HCT116 (cell line): ENCODE measurements around the gene EPHA6.

Source experiments
- ELF1 ChIP-seq: IDR thresholded peaks from 2 replicates; pipeline ENCODE4 v1.6.1; 2012; ENCODE audit warnings: low read depth, borderline replicate concordance
- EZH2 ChIP-seq: fragments of 200-600 bp; sonication (generic); IDR thresholded peaks from 2 replicates; pipeline ENCODE4 v1.6.1; 2017; ENCODE audit warnings: antibody characterized with exemption, mixed run types
- EZH2phosphoT487 ChIP-seq: fragments of 200-600 bp; IDR thresholded peaks from 2 replicates; pipeline ENCODE4 v1.6.1; 2018; ENCODE audit warnings: antibody characterized with exemption, borderline replicate concordance
- MAX ChIP-seq: IDR thresholded peaks from 2 replicates; pipeline ENCODE4 v1.6.1; 2012
- POLR2A ChIP-seq: IDR thresholded peaks from 2 replicates; pipeline ENCODE4 v1.7.0; 2011; ENCODE audit warnings: borderline replicate concordance; ENCODE audit not compliant: insufficient read depth, insufficient read length; ENCODE audit errors: extremely low read depth
- POLR2AphosphoS5 ChIP-seq: IDR thresholded peaks from 2 replicates; pipeline ENCODE4 v1.6.1; 2011; ENCODE audit warnings: mild to moderate bottlenecking, low read depth, low read length, moderate library complexity
- RAD21 ChIP-seq: IDR thresholded peaks from 2 replicates; pipeline ENCODE4 v1.6.1; 2012; ENCODE audit warnings: low read depth, mild to moderate bottlenecking
- REST ChIP-seq: IDR thresholded peaks from 2 replicates; pipeline ENCODE4 v1.6.1; 2012; ENCODE audit warnings: low read depth
- SIN3A ChIP-seq: IDR thresholded peaks from 2 replicates; pipeline ENCODE4 v1.6.1; 2012; ENCODE audit warnings: low read depth
- ZNF274 ChIP-seq: fragments of 200-500 bp; sonication (Bioruptor generic); IDR thresholded peaks from 2 replicates; pipeline ENCODE4 v1.6.1; 2014; ENCODE audit warnings: mild to moderate bottlenecking, low read depth, low read length, inconsistent platforms
- TF ChIP-seq, protein P1 (sequence below): IDR thresholded peaks from 2 replicates; pipeline ENCODE4 v1.6.1; 2011; ENCODE audit warnings: mild to moderate bottlenecking, low read length, moderate library complexity; ENCODE audit not compliant: insufficient replicate concordance; ENCODE audit errors: extremely low read depth
- TF ChIP-seq, protein P2 (sequence below), 3 experiments: fragments of 200-600 bp in 1 of 3; sonication (generic) in 1 of 3; IDR thresholded peaks in 2 of 3; conservative IDR thresholded peaks in 1 of 3; 2 replicates each; pipeline ENCODE4 v1.5.1; 2012 to 2017; ENCODE audit warnings: low read depth in 2 of 3, low read length in 2 of 3, antibody characterized with exemption in 1 of 3, borderline replicate concordance in 1 of 3, control low read depth in 1 of 3, mild to moderate bottlenecking in 1 of 3, mixed read lengths in 1 of 3, mixed run types in 1 of 3, moderate library complexity in 1 of 3; ENCODE audit not compliant: insufficient read depth in 1 of 3
- TF ChIP-seq, protein P3 (sequence below): IDR thresholded peaks from 2 replicates; pipeline ENCODE4 v1.6.1; 2012

DNA sequence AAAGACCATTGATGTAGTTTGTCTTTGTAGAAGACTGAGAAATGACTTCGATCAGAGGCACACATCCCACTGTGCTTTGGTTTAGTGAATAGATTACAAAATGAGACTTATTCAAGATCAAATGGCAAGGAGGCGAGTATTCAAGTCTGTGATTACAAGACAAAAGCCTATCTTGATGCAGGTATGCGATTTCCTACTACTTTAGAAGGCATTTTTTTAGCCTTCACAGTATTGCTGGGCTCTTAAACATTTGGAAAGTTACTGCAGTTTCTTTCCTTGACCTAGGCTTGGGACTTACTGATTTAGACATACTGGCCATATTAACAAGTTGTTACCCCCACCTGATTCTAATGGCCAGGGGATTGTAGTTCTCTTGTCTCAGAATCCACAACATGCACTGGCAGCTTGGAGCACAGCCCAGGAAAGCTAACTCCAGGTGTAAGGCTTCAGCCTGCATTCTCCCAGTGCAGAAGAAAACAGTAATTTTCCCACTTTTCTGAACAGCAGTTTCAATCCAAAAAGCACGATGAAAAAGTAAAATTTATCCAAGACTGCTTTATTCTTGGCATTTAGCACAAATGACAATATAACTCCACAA, 311.6 kb downstream of the EPHA6 start:
- TF ChIP-seq EZH2 (no peak), REST (no peak), POLR2A (no peak), ELF1 (no peak), SIN3A (no peak), MAX (no peak), ZNF274 (no peak), RAD21 (no peak), EZH2phosphoT487 (no peak), POLR2AphosphoS5 (no peak)
- TF ChIP-seq, protein P1, sequence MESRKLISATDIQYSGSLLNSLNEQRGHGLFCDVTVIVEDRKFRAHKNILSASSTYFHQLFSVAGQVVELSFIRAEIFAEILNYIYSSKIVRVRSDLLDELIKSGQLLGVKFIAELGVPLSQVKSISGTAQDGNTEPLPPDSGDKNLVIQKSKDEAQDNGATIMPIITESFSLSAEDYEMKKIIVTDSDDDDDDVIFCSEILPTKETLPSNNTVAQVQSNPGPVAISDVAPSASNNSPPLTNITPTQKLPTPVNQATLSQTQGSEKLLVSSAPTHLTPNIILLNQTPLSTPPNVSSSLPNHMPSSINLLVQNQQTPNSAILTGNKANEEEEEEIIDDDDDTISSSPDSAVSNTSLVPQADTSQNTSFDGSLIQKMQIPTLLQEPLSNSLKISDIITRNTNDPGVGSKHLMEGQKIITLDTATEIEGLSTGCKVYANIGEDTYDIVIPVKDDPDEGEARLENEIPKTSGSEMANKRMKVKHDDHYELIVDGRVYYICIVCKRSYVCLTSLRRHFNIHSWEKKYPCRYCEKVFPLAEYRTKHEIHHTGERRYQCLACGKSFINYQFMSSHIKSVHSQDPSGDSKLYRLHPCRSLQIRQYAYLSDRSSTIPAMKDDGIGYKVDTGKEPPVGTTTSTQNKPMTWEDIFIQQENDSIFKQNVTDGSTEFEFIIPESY = no peak
- TF ChIP-seq, protein P2, sequence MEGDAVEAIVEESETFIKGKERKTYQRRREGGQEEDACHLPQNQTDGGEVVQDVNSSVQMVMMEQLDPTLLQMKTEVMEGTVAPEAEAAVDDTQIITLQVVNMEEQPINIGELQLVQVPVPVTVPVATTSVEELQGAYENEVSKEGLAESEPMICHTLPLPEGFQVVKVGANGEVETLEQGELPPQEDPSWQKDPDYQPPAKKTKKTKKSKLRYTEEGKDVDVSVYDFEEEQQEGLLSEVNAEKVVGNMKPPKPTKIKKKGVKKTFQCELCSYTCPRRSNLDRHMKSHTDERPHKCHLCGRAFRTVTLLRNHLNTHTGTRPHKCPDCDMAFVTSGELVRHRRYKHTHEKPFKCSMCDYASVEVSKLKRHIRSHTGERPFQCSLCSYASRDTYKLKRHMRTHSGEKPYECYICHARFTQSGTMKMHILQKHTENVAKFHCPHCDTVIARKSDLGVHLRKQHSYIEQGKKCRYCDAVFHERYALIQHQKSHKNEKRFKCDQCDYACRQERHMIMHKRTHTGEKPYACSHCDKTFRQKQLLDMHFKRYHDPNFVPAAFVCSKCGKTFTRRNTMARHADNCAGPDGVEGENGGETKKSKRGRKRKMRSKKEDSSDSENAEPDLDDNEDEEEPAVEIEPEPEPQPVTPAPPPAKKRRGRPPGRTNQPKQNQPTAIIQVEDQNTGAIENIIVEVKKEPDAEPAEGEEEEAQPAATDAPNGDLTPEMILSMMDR (IDR thresholded peaks at IDR 0.05 in 2 of 3, conservative IDR thresholded peaks at IDR 0.05 in 1 of 3; ENCODE audit: borderline replicate concordance in 1 of 3, insufficient read depth in 1 of 3, low read depth in 2 of 3, low read length in 2 of 3) = no peak
- TF ChIP-seq, protein P3, sequence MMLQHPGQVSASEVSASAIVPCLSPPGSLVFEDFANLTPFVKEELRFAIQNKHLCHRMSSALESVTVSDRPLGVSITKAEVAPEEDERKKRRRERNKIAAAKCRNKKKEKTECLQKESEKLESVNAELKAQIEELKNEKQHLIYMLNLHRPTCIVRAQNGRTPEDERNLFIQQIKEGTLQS = no peak
